GM12892 (cell line): Measurements from ENCODE around the gene ODAD3.

Experiments used
- POLR2A ChIP-seq: IDR thresholded peaks from 2 replicates; pipeline ENCODE4 v1.6.1; 2011; ENCODE audit warnings: low read depth, low read length, control low read depth
- POLR2AphosphoS5 ChIP-seq: IDR thresholded peaks from 2 replicates; pipeline ENCODE4 v1.6.1; 2011; ENCODE audit warnings: low read depth, low read length, control low read depth

DNA sequence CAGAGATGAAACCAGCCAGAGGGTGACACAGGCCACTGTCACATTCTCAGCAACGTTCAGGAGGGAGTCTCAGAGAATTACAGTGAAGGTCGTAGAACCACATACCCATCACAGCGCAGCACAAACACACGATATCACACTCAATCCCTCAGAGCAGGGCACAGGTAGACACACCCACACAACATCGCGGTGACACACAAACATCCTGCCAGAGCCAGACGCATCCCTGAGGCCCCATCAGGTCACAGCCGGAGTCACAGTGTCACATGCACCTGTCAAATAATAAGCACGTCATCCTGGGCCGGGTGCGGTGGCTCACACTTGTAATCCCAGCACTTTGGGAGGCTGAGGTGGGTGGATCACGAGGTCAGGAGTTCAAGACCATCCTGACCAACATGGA, 28.5 kb upstream of the ODAD3 start:
- no peak for TF ChIP-seq POLR2AphosphoS5
- no peak for TF ChIP-seq POLR2A
